ENCODE measurements around the gene SYT5. TPM values are rescaled to one million over a fixed set of nuclear protein-coding genes. Genes with fewer than 3 reads are reported as not detected.

SYT5 gene
- total RNA-seq: 1 to 10 TPM in 1 of 2 donors, not detected in 1; 4.3 TPM

GRCh38 chr19:55179606-55180484 is at the start of gene SYT5:
Gene SYT5 (minus strand): TSS chr19:55180289. CDS start chr19:55179041, 1,248 bp downstream.
- intact Hi-C loops (cut with DNase I): no loop called here
- H3K9me3 ChIP-seq: no peaks in the 10 kb centered on the region
- DNase-seq (ENCODE audit: low spot score): no peak
- peak within 1 kb of the TSS in 1 of 2 donors; percentile 15 for H3K4me3 ChIP-seq
- peaks cover 32% of the 10 kb centered on the region for H3K27me3 ChIP-seq (replicated peaks; ENCODE audit: insufficient read depth)
- H3K27ac ChIP-seq: no peak within 1 kb of the TSS
- no peaks in the 10 kb centered on the region for H3K36me3 ChIP-seq
- 4% methylated on average over 64 of the region's 68 CpGs for WGBS
- no peaks in the 10 kb centered on the region for H3K4me1 ChIP-seq (replicated peaks)
- TF ChIP-seq, protein P1, sequence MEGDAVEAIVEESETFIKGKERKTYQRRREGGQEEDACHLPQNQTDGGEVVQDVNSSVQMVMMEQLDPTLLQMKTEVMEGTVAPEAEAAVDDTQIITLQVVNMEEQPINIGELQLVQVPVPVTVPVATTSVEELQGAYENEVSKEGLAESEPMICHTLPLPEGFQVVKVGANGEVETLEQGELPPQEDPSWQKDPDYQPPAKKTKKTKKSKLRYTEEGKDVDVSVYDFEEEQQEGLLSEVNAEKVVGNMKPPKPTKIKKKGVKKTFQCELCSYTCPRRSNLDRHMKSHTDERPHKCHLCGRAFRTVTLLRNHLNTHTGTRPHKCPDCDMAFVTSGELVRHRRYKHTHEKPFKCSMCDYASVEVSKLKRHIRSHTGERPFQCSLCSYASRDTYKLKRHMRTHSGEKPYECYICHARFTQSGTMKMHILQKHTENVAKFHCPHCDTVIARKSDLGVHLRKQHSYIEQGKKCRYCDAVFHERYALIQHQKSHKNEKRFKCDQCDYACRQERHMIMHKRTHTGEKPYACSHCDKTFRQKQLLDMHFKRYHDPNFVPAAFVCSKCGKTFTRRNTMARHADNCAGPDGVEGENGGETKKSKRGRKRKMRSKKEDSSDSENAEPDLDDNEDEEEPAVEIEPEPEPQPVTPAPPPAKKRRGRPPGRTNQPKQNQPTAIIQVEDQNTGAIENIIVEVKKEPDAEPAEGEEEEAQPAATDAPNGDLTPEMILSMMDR (IDR thresholded peaks at IDR 0.05): no peak
- TF ChIP-seq POLR2A (IDR thresholded peaks at IDR 0.05): no peak

DNA sequence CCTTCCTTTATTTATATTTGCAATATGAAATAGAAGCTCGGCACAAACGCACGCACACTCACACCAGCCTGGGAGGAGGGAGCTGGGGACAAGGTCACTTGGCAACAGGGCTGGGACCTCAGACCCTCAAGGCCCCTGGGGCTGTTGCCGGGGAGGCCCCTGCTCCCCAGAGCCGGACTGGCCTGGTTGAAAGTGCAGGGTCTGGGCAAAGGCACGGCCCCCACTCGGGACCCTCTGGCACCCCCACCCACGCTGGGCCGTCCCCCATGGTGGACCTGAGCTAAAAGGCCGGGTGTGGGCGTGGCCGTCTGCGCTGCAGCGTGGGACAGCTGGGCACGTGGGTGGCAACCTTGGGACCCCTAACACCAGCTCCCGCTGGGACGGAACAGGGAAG is 49.7 kb upstream of the SYT5 start:
- Histone ChIP-seq H3K9me3 (no peaks in the 10 kb centered on the region), H3K4me1 (replicated peaks) (no peaks in the 10 kb centered on the region), H3K36me3 (peaks cover 14 to 25% of the 10 kb centered on the region in 2 donors), H3K27me3 (replicated peaks; ENCODE audit: insufficient read depth) (no peaks in the 10 kb centered on the region), H3K4me3 (no peak overlapping the region), H3K27ac (no peak overlapping the region)
- 75% methylated on average over 17 of the region's 17 CpGs for WGBS
- no peak for DNase-seq (ENCODE audit: low spot score)
- intact Hi-C loops (cut with DNase I): no loop called here
- TF ChIP-seq, protein P1 (IDR thresholded peaks at IDR 0.05): no peak
- TF ChIP-seq POLR2AphosphoS5 (IDR thresholded peaks at IDR 0.05) (no peak), POLR2A (IDR thresholded peaks at IDR 0.05) (no peak)

- TF ChIP-seq, protein P1 (IDR thresholded peaks at IDR 0.05): no peak
- TF ChIP-seq POLR2A (IDR thresholded peaks at IDR 0.05) (no peak), POLR2AphosphoS5 (IDR thresholded peaks at IDR 0.05) (no peak)
- intact Hi-C loops (cut with DNase I): no loop called here
These were observed 49.2 kb upstream of the SYT5 start for GRCh38 chr19:55229145-55229788.

DNA sequence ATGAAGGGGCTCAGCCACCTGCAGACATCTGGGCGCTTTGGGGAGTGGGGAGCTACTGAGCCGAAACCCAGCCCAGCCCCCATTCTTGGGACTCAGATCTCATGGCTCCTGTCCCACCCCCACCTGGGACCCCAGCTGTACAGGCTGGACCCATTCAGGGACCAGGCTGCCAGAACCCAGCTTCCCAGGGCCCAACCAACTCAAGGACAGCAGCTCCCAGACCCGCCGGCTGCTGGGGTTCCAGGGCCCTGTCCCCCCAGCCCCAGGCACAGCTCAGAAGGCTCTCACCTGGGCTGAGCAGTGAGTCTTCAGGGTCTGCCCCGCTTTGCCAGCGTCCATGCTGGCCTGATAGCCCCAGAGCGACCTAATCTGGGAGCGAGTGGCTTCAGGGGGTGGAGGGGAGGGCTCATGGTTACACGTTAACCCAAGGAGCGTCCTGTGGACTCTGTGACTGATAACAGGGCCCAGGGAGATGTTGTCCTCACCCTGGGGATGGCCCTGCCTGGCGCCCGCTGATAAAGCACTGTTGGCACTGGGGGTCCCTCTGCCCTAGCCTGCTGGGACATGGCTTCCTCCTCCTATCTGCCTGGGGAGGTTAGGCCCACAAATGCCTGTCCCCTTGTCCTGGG is 48.4 kb upstream of the SYT5 start, which contains the start of gene TMEM86B:
TMEM86B (minus strand) TSS at position 361 of the 629 bp plus-strand sequence; CDS start at position 339, 22 bp downstream.
- TF ChIP-seq POLR2A (IDR thresholded peaks at IDR 0.05) (no peak), POLR2AphosphoS5 (IDR thresholded peaks at IDR 0.05) (no peak)
- Histone ChIP-seq H3K4me1 (replicated peaks) (no peaks in the 10 kb centered on the region), H3K36me3 (peaks cover 14 to 25% of the 10 kb centered on the region in 2 donors), H3K4me3 (no peak within 1 kb of the TSS), H3K27me3 (replicated peaks; ENCODE audit: insufficient read depth) (no peaks in the 10 kb centered on the region), H3K27ac (no peak within 1 kb of the TSS), H3K9me3 (no peaks in the 10 kb centered on the region)
- DNase-seq (ENCODE audit: low spot score): no peak
- intact Hi-C loops (cut with DNase I): no loop called here
- WGBS: 80% methylated on average over 12 of the region's 12 CpGs

More at GRCh38 chr19:55229145-55229788, 49.2 kb upstream of the SYT5 start:
- H3K27me3 ChIP-seq (replicated peaks; ENCODE audit: insufficient read depth): no peaks in the 10 kb centered on the region
- H3K4me3 ChIP-seq: no peak overlapping the region
- WGBS: 92% methylated on average over 18 of the region's 18 CpGs
- no peaks in the 10 kb centered on the region for H3K4me1 ChIP-seq (replicated peaks)
- no peak for DNase-seq (ENCODE audit: low spot score)
- H3K27ac ChIP-seq: no peak overlapping the region
- H3K36me3 ChIP-seq: peaks cover 14 to 25% of the 10 kb centered on the region in 2 donors
- H3K9me3 ChIP-seq: no peaks in the 10 kb centered on the region

GRCh38 chr19:55228015-55228391 is 47.9 kb upstream of the SYT5 start:
- no peak for DNase-seq (ENCODE audit: low spot score)
- peaks cover 14 to 25% of the 10 kb centered on the region in 2 donors for H3K36me3 ChIP-seq
- H3K4me3 ChIP-seq: no peak overlapping the region
- 64% methylated on average over 16 of the region's 17 CpGs for WGBS
- no peak overlapping the region for H3K27ac ChIP-seq
- no peaks in the 10 kb centered on the region for H3K9me3 ChIP-seq
- H3K27me3 ChIP-seq (replicated peaks; ENCODE audit: insufficient read depth): no peaks in the 10 kb centered on the region
- TF ChIP-seq POLR2A (IDR thresholded peaks at IDR 0.05): no peak
- TF ChIP-seq, protein P1 (IDR thresholded peaks at IDR 0.05): no peak
- TF ChIP-seq POLR2AphosphoS5 (IDR thresholded peaks at IDR 0.05): no peak
- intact Hi-C loops (cut with DNase I): no loop called here
- H3K4me1 ChIP-seq (replicated peaks): no peaks in the 10 kb centered on the region

Data from prostate gland (tissue), 2 donors.